Activated CD8-positive, alpha-beta T cell treated with anti-CD3 and anti-CD28 coated beads for 36 hours (primary cell): ENCODE measurements around the gene WDR74. TPM values are rescaled to one million over a fixed set of nuclear protein-coding genes. Genes with fewer than 3 reads are reported as not detected.

Experiments
- ATAC-seq: fragments of 200-7000 bp; cut with Tn5 transposase; one replicate; pipeline ENCODE4 v1.10.0; 2021; ENCODE audit warnings: mild to moderate bottlenecking, moderate library complexity
- CTCF ChIA-PET: fragments of 350-600 bp; sonication (Branson Sonifier 250); formaldehyde crosslinking; loops from one replicate; lab custom pipeline; 2021; ENCODE audit warnings: antibody characterized with exemption; lab: Charles Lee
- POLR2A ChIA-PET: fragments of 350-600 bp; sonication (Branson Sonifier 250); formaldehyde crosslinking; loops from one replicate; lab custom pipeline; 2021; ENCODE audit warnings: antibody characterized with exemption; lab: Charles Lee
- DNase-seq: peaks from one replicate; pipeline ENCODE4 v3.0.0-alpha.2; 2020
- H3K27ac Mint-ChIP-seq: one replicate; pipeline ENCODE4 v1.8.0; 2021; ENCODE audit warnings: mild to moderate bottlenecking, mixed read lengths
- H3K27me3 Mint-ChIP-seq: one replicate; pipeline ENCODE4 v1.8.0; 2021; ENCODE audit warnings: mixed read lengths
- H3K36me3 Mint-ChIP-seq: one replicate; pipeline ENCODE4 v1.8.0; 2021; ENCODE audit warnings: low read depth, mixed read lengths
- H3K4me1 Mint-ChIP-seq: one replicate; pipeline ENCODE4 v1.8.0; 2021; ENCODE audit warnings: low read depth, mixed read lengths
- H3K4me3 Mint-ChIP-seq: one replicate; pipeline ENCODE4 v1.8.0; 2021; ENCODE audit warnings: mild to moderate bottlenecking, moderate library complexity, mixed read lengths
- H3K9me3 Mint-ChIP-seq: one replicate; pipeline ENCODE4 v1.8.0; 2021; ENCODE audit warnings: mixed read lengths
- CTCF ChIP-seq: fragments of 200-600 bp; IDR thresholded peaks from one replicate; pipeline ENCODE4 v1.8.0; 2022; ENCODE audit warnings: antibody characterized with exemption, mild to moderate bottlenecking
- intact Hi-C: fragments of 100-400 bp; cut with micrococcal nuclease; formaldehyde crosslinking; loops from one replicate; pipeline ENCODE4 v1.10.0; 2022
- total RNA-seq, 2 experiments: library from RNA; stranded (reverse); gene quantifications; one replicate each; pipeline ENCODE4 v1.2.3, GENCODE V29; 2021

Gene WDR74
- total RNA-seq, 2 experiments from 2014 or later: 96.5 to 99.3 TPM

GRCh38 chr11:62883673-62884072 is 44.3 kb upstream of the WDR74 start:
- DNase-seq (no peak), ATAC-seq (no peak)
- Mint-ChIP-seq H3K27ac (peak overlapping the region; percentile 100), H3K36me3 (peaks cover 90% of the 10 kb centered on the region), H3K27me3 (no peaks in the 10 kb centered on the region), H3K9me3 (no peaks in the 10 kb centered on the region), H3K4me3 (peak overlapping the region; percentile 99), H3K4me1 (peaks cover 46% of the 10 kb centered on the region)
- ChIA-PET POLR2A (interaction anchor here (0.9 to 15.6 kb wide), 10 partner anchors 9 to 174 kb away, joined by 3 to 495 read pairs (median 4); partner anchors contain the start of genes TMEM179B and WDR74), CTCF (interaction anchor here (1.1 to 6.1 kb wide), 5 partner anchors 10 to 97 kb away, joined by 3 to 34 read pairs (median 4); no protein-coding TSS in a partner anchor)
- no peak for TF ChIP-seq CTCF
- intact Hi-C loops: loop anchor here (5.0 kb wide), 1 partner anchor 96 kb away; the partner anchor contains the start of gene TMEM179B

- Mint-ChIP-seq H3K27me3 (no peaks in the 10 kb centered on the region), H3K9me3 (no peaks in the 10 kb centered on the region), H3K27ac (peak overlapping the region; percentile 100), H3K4me1 (peaks cover 45% of the 10 kb centered on the region), H3K4me3 (peak overlapping the region; percentile 99), H3K36me3 (peaks cover 84% of the 10 kb centered on the region)
- intact Hi-C loops: loop anchor here (5.0 kb wide), 1 partner anchor 96 kb away; the partner anchor contains the start of gene TMEM179B
- CTCF ChIA-PET: interaction anchor here (0.6 to 6.1 kb wide), 6 partner anchors 23 to 324 kb away, joined by 3 to 34 read pairs (median 3); no protein-coding TSS in a partner anchor
- POLR2A ChIA-PET: interaction anchor here (0.9 to 15.6 kb wide), 13 partner anchors 9 to 213 kb away, joined by 3 to 495 read pairs (median 4); partner anchors contain the start of genes TMEM179B and WDR74
- DNase-seq: no peak
- ATAC-seq: no peak
- TF ChIP-seq CTCF: no peak
Observed at GRCh38 chr11:62882788-62883501, 43.6 kb upstream of the WDR74 start.

GRCh38 chr11:62882431-62882749 is 43.0 kb upstream of the WDR74 start:
- Mint-ChIP-seq H3K27ac (peak overlapping the region; percentile 100), H3K27me3 (no peaks in the 10 kb centered on the region), H3K4me1 (peaks cover 45% of the 10 kb centered on the region), H3K4me3 (peak overlapping the region; percentile 99), H3K36me3 (peaks cover 81% of the 10 kb centered on the region), H3K9me3 (no peaks in the 10 kb centered on the region)
- peak; percentile 31 for DNase-seq
- ChIA-PET POLR2A (interaction anchor here (0.8 to 15.6 kb wide), 17 partner anchors 10 to 290 kb away, joined by 3 to 495 read pairs (median 8); partner anchors contain the start of genes POLR2G, STX5, TAF6L and TMEM179B), CTCF (interaction anchor here (0.6 to 6.1 kb wide), 6 partner anchors 24 to 323 kb away, joined by 3 to 34 read pairs (median 3); partner anchors contain the start of gene ZBTB3)
- no peak for ATAC-seq
- no peak for TF ChIP-seq CTCF
- intact Hi-C loops: loop anchor here (5.0 kb wide), 1 partner anchor 95 kb away; the partner anchor contains the start of gene TMEM179B

- Mint-ChIP-seq H3K4me1 (peaks cover 41% of the 10 kb centered on the region), H3K27ac (peak overlapping the region; percentile 100), H3K27me3 (no peaks in the 10 kb centered on the region), H3K4me3 (peak overlapping the region; percentile 99), H3K9me3 (no peaks in the 10 kb centered on the region), H3K36me3 (peaks cover 79% of the 10 kb centered on the region)
- ChIA-PET CTCF (interaction anchor here (1.0 to 6.1 kb wide), 9 partner anchors 16 to 323 kb away, joined by 3 to 34 read pairs (median 5); partner anchors contain the start of gene ZBTB3), POLR2A (interaction anchor here (0.8 to 15.6 kb wide), 53 partner anchors 8 to 480 kb away, joined by 3 to 495 read pairs (median 5); partner anchors contain the start of genes C11orf98, CSKMT, HNRNPUL2 and LBHD1)
- TF ChIP-seq CTCF: no peak
- DNase-seq (peak; percentile 98), ATAC-seq (peak; percentile 65)
- intact Hi-C loops: loop anchor here (1.0 to 5.0 kb wide), 2 partner anchors 27 to 95 kb away; partner anchors contain the start of gene TMEM179B
Observed at GRCh38 chr11:62881579-62882430, 42.4 kb upstream of the WDR74 start.
